ENCODE data around the gene TMEM18. TPM values are rescaled to one million over a fixed set of nuclear protein-coding genes. Genes with fewer than 3 reads are reported as not detected.

The TMEM18 gene
- total and polyA plus RNA-seq, 2 of the 13 experiments (the other 11 are each of a cell fraction or from before 2014, with no cell fraction given) = 45.9 to 49.4 TPM

- Histone ChIP-seq H3K79me2 (ENCODE audit: insufficient read depth, low read length) (no peaks in the 10 kb centered on the region), H3K27ac (ENCODE audit: extremely low read length, insufficient read depth, low read length) (no peak overlapping the region), H2AFZ (ENCODE audit: low read length) (no peak overlapping the region), H3K4me2 (ENCODE audit: low read depth, low read length) (no peak overlapping the region), H3K9ac (ENCODE audit: insufficient read depth, low read depth, low read length) (no peak overlapping the region), H3K4me1 (ENCODE audit: insufficient read depth, low read length) (peaks cover 7% of the 10 kb centered on the region; the same call in 1 of the 2 replicates), H4K20me1 (ENCODE audit: insufficient read depth, low read length) (no peaks in the 10 kb centered on the region), H3K36me3 (replicated peaks in 1 of 2; ENCODE audit: control insufficient read depth in 1 of 2, insufficient read depth in 2 of 2, low read length in 2 of 2) (no peaks in the 10 kb centered on the region), H3K4me3 (replicated peaks in 1 of 3; ENCODE audit: insufficient read depth in 1 of 3, low read depth in 2 of 3, low read length in 3 of 3) (no peak overlapping the region), H3K27me3 (ENCODE audit: control insufficient read depth in 1 of 2, insufficient read depth in 2 of 2, low read length in 2 of 2) (peaks cover 11 to 68% of the 10 kb centered on the region in 2 experiments; a peak in 3 of 5 replicates), H3K9me3 (ENCODE audit: low read length) (no peaks in the 10 kb centered on the region)
- BruUV-seq (replicated peaks) = no TSS peak
- no peak for FAIRE-seq
- WGBS (ENCODE audit: low lambda C conversion rate) = 11% methylated on average over 19 of the region's 20 CpGs
- intact Hi-C loops (cut with micrococcal nuclease; ENCODE audit: unreplicated experiment) (no loop called here), in situ Hi-C loops (cut with HindIII; ENCODE audit: extremely low pct_ligation_motif_present, low pct_unique_long_range_greater_than_20kb) (no loop called here)
- DNase-seq (ENCODE audit: low spot score) = no peak
- ChIA-PET POLR2A (no interaction called here), CTCF (ENCODE audit: low intra/inter-chr PET ratio, low total read pairs) (no interaction called here)
- ATAC-seq = no peak
- TF ChIP-seq, protein P1, sequence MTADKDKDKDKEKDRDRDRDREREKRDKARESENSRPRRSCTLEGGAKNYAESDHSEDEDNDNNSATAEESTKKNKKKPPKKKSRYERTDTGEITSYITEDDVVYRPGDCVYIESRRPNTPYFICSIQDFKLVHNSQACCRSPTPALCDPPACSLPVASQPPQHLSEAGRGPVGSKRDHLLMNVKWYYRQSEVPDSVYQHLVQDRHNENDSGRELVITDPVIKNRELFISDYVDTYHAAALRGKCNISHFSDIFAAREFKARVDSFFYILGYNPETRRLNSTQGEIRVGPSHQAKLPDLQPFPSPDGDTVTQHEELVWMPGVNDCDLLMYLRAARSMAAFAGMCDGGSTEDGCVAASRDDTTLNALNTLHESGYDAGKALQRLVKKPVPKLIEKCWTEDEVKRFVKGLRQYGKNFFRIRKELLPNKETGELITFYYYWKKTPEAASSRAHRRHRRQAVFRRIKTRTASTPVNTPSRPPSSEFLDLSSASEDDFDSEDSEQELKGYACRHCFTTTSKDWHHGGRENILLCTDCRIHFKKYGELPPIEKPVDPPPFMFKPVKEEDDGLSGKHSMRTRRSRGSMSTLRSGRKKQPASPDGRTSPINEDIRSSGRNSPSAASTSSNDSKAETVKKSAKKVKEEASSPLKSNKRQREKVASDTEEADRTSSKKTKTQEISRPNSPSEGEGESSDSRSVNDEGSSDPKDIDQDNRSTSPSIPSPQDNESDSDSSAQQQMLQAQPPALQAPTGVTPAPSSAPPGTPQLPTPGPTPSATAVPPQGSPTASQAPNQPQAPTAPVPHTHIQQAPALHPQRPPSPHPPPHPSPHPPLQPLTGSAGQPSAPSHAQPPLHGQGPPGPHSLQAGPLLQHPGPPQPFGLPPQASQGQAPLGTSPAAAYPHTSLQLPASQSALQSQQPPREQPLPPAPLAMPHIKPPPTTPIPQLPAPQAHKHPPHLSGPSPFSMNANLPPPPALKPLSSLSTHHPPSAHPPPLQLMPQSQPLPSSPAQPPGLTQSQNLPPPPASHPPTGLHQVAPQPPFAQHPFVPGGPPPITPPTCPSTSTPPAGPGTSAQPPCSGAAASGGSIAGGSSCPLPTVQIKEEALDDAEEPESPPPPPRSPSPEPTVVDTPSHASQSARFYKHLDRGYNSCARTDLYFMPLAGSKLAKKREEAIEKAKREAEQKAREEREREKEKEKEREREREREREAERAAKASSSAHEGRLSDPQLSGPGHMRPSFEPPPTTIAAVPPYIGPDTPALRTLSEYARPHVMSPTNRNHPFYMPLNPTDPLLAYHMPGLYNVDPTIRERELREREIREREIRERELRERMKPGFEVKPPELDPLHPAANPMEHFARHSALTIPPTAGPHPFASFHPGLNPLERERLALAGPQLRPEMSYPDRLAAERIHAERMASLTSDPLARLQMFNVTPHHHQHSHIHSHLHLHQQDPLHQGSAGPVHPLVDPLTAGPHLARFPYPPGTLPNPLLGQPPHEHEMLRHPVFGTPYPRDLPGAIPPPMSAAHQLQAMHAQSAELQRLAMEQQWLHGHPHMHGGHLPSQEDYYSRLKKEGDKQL (CRISPR knock-in tag; IDR thresholded peaks at IDR 0.05; ENCODE audit: low read depth) = no peak
- TF ChIP-seq CEBPG (CRISPR knock-in tag; IDR thresholded peaks at IDR 0.05) (no peak), PPARG (CRISPR knock-in tag; conservative IDR thresholded peaks at IDR 0.05) (no peak), ARID4A (CRISPR knock-in tag; IDR thresholded peaks at IDR 0.05; ENCODE audit: borderline replicate concordance) (no peak)
Measured at GRCh38 chr2:649426-650342, 27.5 kb downstream of the TMEM18 start.

Data from HepG2 (cell line).